HCT116 (cell line): ENCODE data around the gene CCDC117. TPM values are rescaled to one million over a fixed set of nuclear protein-coding genes. Genes with fewer than 3 reads are reported as not detected.

Source experiments
- ATAC-seq: fragments of 200-7000 bp; cut with Tn5 transposase; 2 replicates; pipeline ENCODE4 v1.9.1; 2020; ENCODE audit warnings: mild to moderate bottlenecking, moderate library complexity
- BruUV-seq: library from RNA; stranded (reverse); fragments of 400-500 nt; replicated peaks from 2 replicates; lab custom pipeline; 2021; lab: Mats Ljungman, UMichigan
- CTCF ChIA-PET: fragments of 300-600 bp; sonication (Branson Sonifier 250); formaldehyde crosslinking; loops from one replicate; lab custom pipeline; 2021; ENCODE audit warnings: antibody characterized with exemption; lab: Charles Lee
- POLR2A ChIA-PET: fragments of 300-600, 350-600 bp; sonication (Branson Sonifier 250); formaldehyde crosslinking; loops from one replicate; lab custom pipeline; 2021; ENCODE audit warnings: antibody characterized with exemption; lab: Charles Lee
- RAD21 ChIA-PET, 2 experiments: fragments of 300-600 bp; sonication (Branson Sonifier 250); formaldehyde crosslinking; loops; one replicate each; lab custom pipeline; 2023; ENCODE audit warnings: low total read pairs in 2 of 2; ENCODE audit not compliant: uncharacterized antibody in 2 of 2, unreplicated experiment in 2 of 2, low non-redundant PET in 1 of 2; lab: Charles Lee
- DNase-seq: peaks from one replicate; pipeline ENCODE4 v3.0.0-alpha.2; 2010; ENCODE audit warnings: low read depth, low spot score
- H2AFZ ChIP-seq: fragments of 200-600 bp; shearing (Covaris generic), sonication (generic); 2 replicates; pipeline ENCODE4 v1.6.1; 2017; ENCODE audit warnings: low read depth, mixed run types, mixed read lengths, antibody characterized with exemption, low read length; ENCODE audit not compliant: poor library complexity, severe bottlenecking
- H3K27ac ChIP-seq: 2 replicates; pipeline ENCODE4 v1.5.1; 2012; ENCODE audit warnings: low read depth, low read length
- H3K27me3 ChIP-seq: fragments of 200-600 bp; sonication (generic); 2 replicates; pipeline ENCODE4 v1.6.1; 2016; ENCODE audit warnings: mixed run types, low read length, mixed read lengths; ENCODE audit not compliant: insufficient read depth
- H3K36me3 ChIP-seq, 2 experiments: fragments of 200-500 bp in 1 of 2; fragments of 200-600 bp in 1 of 2; sonication (Bioruptor generic) in 1 of 2; sonication (generic) in 1 of 2; 2 replicates each; pipeline versions ENCODE4 v1.5.1 to v1.6.1; 2014 to 2016; ENCODE audit warnings: low read length in 2 of 2, inconsistent platforms in 1 of 2, mixed read lengths in 1 of 2, mixed run types in 1 of 2; ENCODE audit not compliant: insufficient read depth in 2 of 2, control insufficient read depth in 1 of 2
- H3K4me1 ChIP-seq, 2 experiments: fragments of 200-600 bp in 1 of 2; sonication (generic) in 1 of 2; 2 replicates each; pipeline versions ENCODE4 v1.5.1 to v1.6.1; 2012 to 2017; ENCODE audit warnings: low read length in 2 of 2, inconsistent platforms in 1 of 2, mild to moderate bottlenecking in 1 of 2, mixed read lengths in 1 of 2, mixed run types in 1 of 2, moderate library complexity in 1 of 2; ENCODE audit not compliant: insufficient read depth in 2 of 2, control insufficient read depth in 1 of 2
- H3K4me2 ChIP-seq: fragments of 200-600 bp; sonication (generic); 2 replicates; pipeline ENCODE4 v1.6.1; 2017; ENCODE audit warnings: mixed run types, low read length, mixed read lengths
- H3K4me3 ChIP-seq, 2 experiments: fragments of 200-600 bp in 1 of 2; sonication (generic) in 1 of 2; replicated peaks in 1 of 2; 2 replicates each; pipeline ENCODE4 v1.5.1; 2011 to 2016; ENCODE audit warnings: low read length in 2 of 2, control low read depth in 1 of 2, low read depth in 1 of 2, mild to moderate bottlenecking in 1 of 2, mixed read lengths in 1 of 2, mixed run types in 1 of 2
- H3K79me2 ChIP-seq: fragments of 200-600 bp; sonication (generic); 2 replicates; pipeline ENCODE4 v1.6.1; 2017; ENCODE audit warnings: mild to moderate bottlenecking, mixed run types, low read length, moderate library complexity, mixed read lengths; ENCODE audit not compliant: insufficient read depth
- H3K9ac ChIP-seq: fragments of 200-600 bp; sonication (generic); 2 replicates; pipeline ENCODE4 v1.6.1; 2016; ENCODE audit warnings: low read length, mixed read lengths
- H3K9me2 ChIP-seq: fragments of 200-600 bp; sonication (generic), shearing (Covaris generic); 2 replicates; pipeline ENCODE4 v1.6.1; 2017; ENCODE audit warnings: mixed run types, mild to moderate bottlenecking, moderate library complexity; ENCODE audit not compliant: insufficient read depth
- H3K9me3 ChIP-seq, 2 experiments: fragments of 200-500 bp in 1 of 2; fragments of 200-600 bp in 1 of 2; sonication (Bioruptor generic) in 1 of 2; sonication (generic) in 1 of 2; 2 replicates each; pipeline ENCODE4 v1.6.1; 2014 to 2017; ENCODE audit warnings: low read length in 2 of 2, mixed read lengths in 2 of 2, inconsistent platforms in 1 of 2, low read depth in 1 of 2, mild to moderate bottlenecking in 1 of 2, mixed run types in 1 of 2, moderate library complexity in 1 of 2; ENCODE audit not compliant: control insufficient read depth in 1 of 2, insufficient read depth in 1 of 2
- H4K20me1 ChIP-seq: fragments of 200-600 bp; sonication (generic), shearing (Covaris generic); 2 replicates; pipeline ENCODE4 v1.6.1; 2017; ENCODE audit warnings: mixed run types, mild to moderate bottlenecking, moderate library complexity; ENCODE audit not compliant: insufficient read depth
- ATF3 ChIP-seq: IDR thresholded peaks from 2 replicates; pipeline ENCODE4 v1.6.1; 2012
- EZH2 ChIP-seq: fragments of 200-600 bp; sonication (generic); IDR thresholded peaks from 2 replicates; pipeline ENCODE4 v1.6.1; 2017; ENCODE audit warnings: antibody characterized with exemption, mixed run types
- SRF ChIP-seq: IDR thresholded peaks from 2 replicates; pipeline ENCODE4 v1.6.1; 2012; ENCODE audit warnings: low read depth
- YY1 ChIP-seq: IDR thresholded peaks from 2 replicates; pipeline ENCODE4 v1.6.1; 2011; ENCODE audit warnings: low read length, low read depth, moderate library complexity, mild to moderate bottlenecking; ENCODE audit not compliant: insufficient replicate concordance; ENCODE audit errors: extremely low read depth
- ZBTB33 ChIP-seq: IDR thresholded peaks from 2 replicates; pipeline ENCODE4 v1.6.1; 2011; ENCODE audit warnings: mild to moderate bottlenecking, low read length, moderate library complexity; ENCODE audit not compliant: insufficient replicate concordance; ENCODE audit errors: extremely low read depth
- ZFX ChIP-seq: fragments of 450-650 bp; IDR thresholded peaks from 2 replicates; pipeline ENCODE4 v1.6.1; 2017
- intact Hi-C: fragments of 100-400 bp; cut with micrococcal nuclease; formaldehyde crosslinking; loops from 2 replicates; pipeline ENCODE4 v1.10.0; 2022
- total RNA-seq: library from RNA; stranded (reverse); gene quantifications from one replicate; pipeline ENCODE4 v1.2.1, GENCODE V29; 2021; ENCODE audit not compliant: unreplicated experiment

Gene CCDC117
- total RNA-seq, 1 experiment from 2014 or later: 22.1 TPM

- BruUV-seq: no TSS peak
- no peak overlapping the region for H3K9ac ChIP-seq
Observed at GRCh38 chr22:28766628-28767027, 5.9 kb upstream of the CCDC117 start.

GRCh38 chr22:28768701-28769393 is 3.6 kb upstream of the CCDC117 start:
- H3K9me3 ChIP-seq: peaks cover 0 to 3% of the 10 kb centered on the region in 2 experiments; a peak in 1 of 4 replicates
- RAD21 ChIA-PET: interaction anchor here in 1 of 2 experiments (0.8 kb wide), 1 partner anchor 34 kb away, joined by 5 read pairs; no protein-coding TSS in a partner anchor
- H2AFZ ChIP-seq: no peak overlapping the region
- H4K20me1 ChIP-seq: no peaks in the 10 kb centered on the region
- POLR2A ChIA-PET: no interaction called here
- H3K9ac ChIP-seq: no peak overlapping the region
- H3K9me2 ChIP-seq: no peaks in the 10 kb centered on the region
- H3K4me2 ChIP-seq: no peak overlapping the region
- peaks cover 9% of the 10 kb centered on the region for H3K79me2 ChIP-seq
- no peaks in the 10 kb centered on the region for H3K27me3 ChIP-seq
- no peak overlapping the region for H3K27ac ChIP-seq
- TF ChIP-seq SRF (0 out of 2 replicates have a peak, but pooled peaks have one; percentile 41), ATF3 (no peak)
- no TSS peak for BruUV-seq
- peaks cover 0 to 9% of the 10 kb centered on the region in 2 experiments; a peak in 3 of 4 replicates for H3K4me1 ChIP-seq
- DNase-seq (no peak), ATAC-seq (no peak)
- no peaks in the 10 kb centered on the region for H3K36me3 ChIP-seq
- intact Hi-C loops: no loop called here
- CTCF ChIA-PET: no interaction called here
- H3K4me3 ChIP-seq: no peak overlapping the region

More at GRCh38 chr22:28766628-28767027, 5.9 kb upstream of the CCDC117 start:
- Histone ChIP-seq H3K9me2 (no peaks in the 10 kb centered on the region), H3K4me3 (no peak overlapping the region), H3K4me1 (no peaks in the 10 kb centered on the region), H2AFZ (no peak overlapping the region), H3K27ac (no peak overlapping the region), H3K9me3 (peaks cover 0 to 3% of the 10 kb centered on the region in 2 experiments; a peak in 1 of 4 replicates), H3K4me2 (no peak overlapping the region), H4K20me1 (no peaks in the 10 kb centered on the region), H3K79me2 (no peaks in the 10 kb centered on the region), H3K36me3 (no peaks in the 10 kb centered on the region), H3K27me3 (no peaks in the 10 kb centered on the region)
- ATAC-seq: no peak
- DNase-seq: no peak
- intact Hi-C loops: no loop called here
- ChIA-PET CTCF (no interaction called here), POLR2A (no interaction called here), RAD21 (no interaction called here)
- TF ChIP-seq ZFX (no peak), YY1 (no peak), ZBTB33 (no peak), EZH2 (no peak)
